ENCODE measurements around the gene SYNE1.

GRCh38 chr6:152241013-152241766 is 396.0 kb downstream of the SYNE1 start:
- TF ChIP-seq CTCF (IDR thresholded peaks at IDR 0.05; ENCODE audit: insufficient read depth, low read length, poor library complexity, severe bottlenecking) (no peak), EZH2phosphoT487 (conservative IDR thresholded peaks at IDR 0.05; ENCODE audit: low read length) (no peak)

All from SU-DHL-6 (cell line).